ENCODE data around the gene NEDD9. TPM values are rescaled to one million over a fixed set of nuclear protein-coding genes. Genes with fewer than 3 reads are reported as not detected.

NEDD9 gene
- total and polyA plus RNA-seq, 2 of the 4 experiments (the other 2 are of a cell fraction): 7.6 to 16.5 TPM

- Histone ChIP-seq H2BK120ac (ENCODE audit: low read depth, low read length) (peak overlapping the region; percentile 96), H2BK15ac (ENCODE audit: low read depth, low read length) (peak overlapping the region; percentile 64; the same call in 2 of the 3 replicates), H3K56ac (ENCODE audit: extremely low read depth, insufficient read depth, low read length) (peak overlapping the region; percentile 74), H4K91ac (ENCODE audit: insufficient read depth, low read depth, low read length) (peak overlapping the region; percentile 78), H3K79me1 (ENCODE audit: low read depth in 1 of 2, low read length in 2 of 2) (peaks cover 36 to 77% of the 10 kb centered on the region in 2 experiments), H3K18ac (ENCODE audit: low read depth, low read length) (peak overlapping the region; percentile 91), H4K8ac (ENCODE audit: low read depth in 2 of 2, low read length in 2 of 2) (peak overlapping the region; percentile 77 to 90), H2AK9ac (replicated peaks; ENCODE audit: low read depth, low read length, poor library complexity) (peak overlapping the region; percentile 0), H3K36me3 (ENCODE audit: control insufficient read depth, insufficient read depth, low read length) (peaks cover 7% of the 10 kb centered on the region; the same call in 1 of the 2 replicates), H3K27me3 (ENCODE audit: control insufficient read depth, insufficient read depth, low read length) (no peaks in the 10 kb centered on the region), H3K27ac (ENCODE audit: insufficient read depth, low read length) (peak overlapping the region; percentile 97), H3K9ac (ENCODE audit: low read depth, low read length) (peak overlapping the region; percentile 46; the same call in 1 of the 2 replicates), H3K9me3 (ENCODE audit: control insufficient read depth, insufficient read depth, low read length) (no peaks in the 10 kb centered on the region), H2BK20ac (ENCODE audit: low read depth, low read length) (peak overlapping the region; percentile 97), H3K23ac (ENCODE audit: low read depth, low read length) (peak overlapping the region; percentile 80), H2AK5ac (ENCODE audit: low read depth, low read length) (peak overlapping the region; percentile 98), H2AFZ (replicated peaks; ENCODE audit: low read length, poor library complexity) (no peak overlapping the region), H4K20me1 (ENCODE audit: insufficient read depth, low read length) (peaks cover 4% of the 10 kb centered on the region; the same call in 1 of the 2 replicates), H3K4me1 (ENCODE audit: control insufficient read depth, insufficient read depth, low read length) (peaks cover 44% of the 10 kb centered on the region), H3K4me2 (ENCODE audit: low read depth, low read length) (no peak overlapping the region), H3K9me1 (ENCODE audit: insufficient read depth, low read length) (peaks cover 32% of the 10 kb centered on the region), H3K14ac (replicated peaks; ENCODE audit: low read depth, low read length) (peak overlapping the region; percentile 97), H3K4ac (ENCODE audit: low read depth, low read length) (peak overlapping the region; percentile 98), H4K5ac (ENCODE audit: low read depth, low read length) (peak overlapping the region; percentile 65), H2BK5ac (ENCODE audit: low read depth, low read length, poor library complexity, severe bottlenecking) (peak overlapping the region; percentile 98), H3K4me3 (ENCODE audit: insufficient read depth, low read depth, low read length) (no peak overlapping the region)
- in situ Hi-C loops (cut with MboI; ENCODE audit: low sequenced_read_pairs): no loop called here
- BruUV-seq (replicated peaks): no TSS peak
- intact Hi-C loops (cut with micrococcal nuclease): loop anchor here (2.0 kb wide), 1 partner anchor 73 kb away; no protein-coding TSS in a partner anchor
- ATAC-seq (ENCODE audit: low read depth) (no peak), DNase-seq (no peak)
- CTCF ChIA-PET: no interaction called here
- TF ChIP-seq BHLHE40 (IDR thresholded peaks at IDR 0.05; ENCODE audit: low read depth, low read length): no peak
- no peak for TF ChIP-seq RFX5 (IDR thresholded peaks at IDR 0.05; ENCODE audit: low read depth, low read length)
- no peak for TF ChIP-seq MAFK (IDR thresholded peaks at IDR 0.05; ENCODE audit: low read depth, low read length)
- TF ChIP-seq ELK1 (IDR thresholded peaks at IDR 0.05; ENCODE audit: borderline replicate concordance, low read depth, low read length): no peak
- no peak for TF ChIP-seq CTCF (conservative IDR thresholded peaks at IDR 0.05; ENCODE audit: low read depth, low read length)
- 100% methylated on average over 6 of the region's 8 CpGs; no CpG with 5 or more reads in 1 of the 2 experiments for WGBS, 2 experiments (ENCODE audit: extremely low coverage in 2 of 2, insufficient read length in 1 of 2)
- POLR2A ChIA-PET (ENCODE audit: unreplicated experiment): no interaction called here
- dilution Hi-C loops (cut with HindIII; ENCODE audit: low sequenced_read_pairs, unreplicated experiment): no loop called here
Observed at GRCh38 chr6:11197850-11198249, 34.6 kb downstream of the NEDD9 start.

All from IMR-90 (cell line).